Endodermal cell (in vitro differentiated cells): ENCODE results near the gene ALKBH5. TPM values are rescaled to one million over a fixed set of nuclear protein-coding genes. Genes with fewer than 3 reads are reported as not detected.

Experiments
- DNase-seq: peaks from one replicate; pipeline ENCODE4 v3.0.0-alpha.2; 2017
- H3K27ac ChIP-seq: 2 replicates; pipeline ENCODE4 v1.5.1; 2013; ENCODE audit warnings: mild to moderate bottlenecking, low read depth, low read length, moderate library complexity
- H3K27me3 ChIP-seq: 2 replicates; pipeline ENCODE4 v1.6.1; 2013; ENCODE audit warnings: mild to moderate bottlenecking, low read length, moderate library complexity; ENCODE audit not compliant: insufficient read depth, control insufficient read depth, poor library complexity, severe bottlenecking
- H3K36me3 ChIP-seq: 2 replicates; pipeline ENCODE4 v1.7.0; 2013; ENCODE audit warnings: mild to moderate bottlenecking, low read length, moderate library complexity; ENCODE audit not compliant: control insufficient read depth, insufficient read depth
- H3K4me1 ChIP-seq: one replicate; pipeline ENCODE4 v1.7.0; 2013; ENCODE audit warnings: low read length; ENCODE audit not compliant: control insufficient read depth, insufficient read depth
- H3K4me3 ChIP-seq: 2 replicates; pipeline ENCODE4 v1.5.1; 2013; ENCODE audit warnings: mild to moderate bottlenecking, low read length, moderate library complexity
- H3K9ac ChIP-seq: 2 replicates; pipeline ENCODE4 v1.6.1; 2013; ENCODE audit warnings: mild to moderate bottlenecking, low read length, moderate library complexity; ENCODE audit not compliant: poor library complexity, severe bottlenecking; ENCODE audit errors: extremely low read depth
- H3K9me3 ChIP-seq: 2 replicates; pipeline ENCODE4 v1.6.1; 2013; ENCODE audit warnings: mild to moderate bottlenecking, low read length, moderate library complexity; ENCODE audit not compliant: control insufficient read depth
- H3K27ac Mint-ChIP-seq: 2 replicates; pipeline ENCODE4 v1.8.0; 2020; ENCODE audit warnings: mixed read lengths
- H3K27me3 Mint-ChIP-seq: 2 replicates; pipeline ENCODE4 v1.8.0; 2021; ENCODE audit warnings: mild to moderate bottlenecking, mixed read lengths; ENCODE audit not compliant: insufficient read depth
- H3K36me3 Mint-ChIP-seq: 2 replicates; pipeline ENCODE4 v1.8.0; 2020; ENCODE audit warnings: low read depth, mixed read lengths
- H3K4me1 Mint-ChIP-seq: 2 replicates; pipeline ENCODE4 v1.8.0; 2020; ENCODE audit warnings: mixed read lengths
- H3K4me3 Mint-ChIP-seq: 2 replicates; pipeline ENCODE4 v1.8.0; 2020; ENCODE audit warnings: mild to moderate bottlenecking, moderate library complexity, mixed read lengths
- H3K9me3 Mint-ChIP-seq: 2 replicates; pipeline ENCODE4 v1.8.0; 2020; ENCODE audit warnings: mild to moderate bottlenecking, mixed read lengths
- WGBS, 2 experiments: methylation state at CpG; one replicate each; pipeline versions ENCODE4 v1.1.5 to v1.1.7; 2013; ENCODE audit warnings: missing lambda C conversion rate in 2 of 2, mixed read lengths in 1 of 2; ENCODE audit not compliant: insufficient coverage in 1 of 2, insufficient read length in 1 of 2; 5-methylcytosine and 5-hydroxymethylcytosine counted together
- total RNA-seq, 2 donors: library from RNA; stranded (reverse); fragmentation: NEBNext Ultra II Directional in 1 of 2; extraction: Animal tissue kit (Norgen Biotek cat#: 25700) in 1 of 2; gene quantifications; 2 replicates in 1 of 2; 3 replicates in 1 of 2; pipeline ENCODE4 v1.2.1, GENCODE V29; 2021
- TF ChIP-seq, protein P1 (sequence below): fragments of 200-600 bp; sonication (generic); conservative IDR thresholded peaks from 2 replicates; pipeline ENCODE4 v1.5.0; 2021; ENCODE audit warnings: antibody characterized with exemption, mild to moderate bottlenecking

ALKBH5 gene
- total RNA-seq, 2 donors from 2014 or later, result 64.1 to 80.9 TPM

DNA sequence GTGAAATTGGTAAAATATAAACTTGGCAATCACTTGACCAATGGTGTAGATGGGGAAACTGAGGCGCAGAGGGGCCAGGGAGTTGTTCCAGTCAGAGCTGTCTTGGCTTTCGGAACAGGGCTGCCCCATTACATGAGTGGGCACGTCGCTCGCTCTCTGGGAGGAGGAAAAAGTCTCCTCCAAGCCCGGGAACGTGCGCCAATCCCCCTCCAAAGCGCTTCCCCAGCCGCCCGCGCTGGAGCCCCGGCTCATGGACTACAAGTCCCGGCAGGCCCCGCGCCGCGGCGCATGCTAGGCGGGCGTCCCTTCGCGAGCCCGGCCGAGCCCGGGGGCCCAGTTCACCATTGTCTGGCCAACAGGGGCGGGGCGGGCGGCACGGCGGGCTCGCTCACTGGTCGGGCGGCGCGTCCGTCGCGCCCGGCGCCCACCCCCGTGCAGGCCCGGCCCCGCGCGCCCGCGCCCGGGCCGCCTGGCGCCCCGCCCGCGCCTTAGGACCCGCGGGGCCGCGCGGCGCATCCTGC lies 41.6 kb downstream of the ALKBH5 start, which contains the start of gene LLGL1:
LLGL1 (plus strand) TSS at position 515 of the 521 bp plus-strand sequence. CDS start 48 bp downstream, outside the sequence.
- Mint-ChIP-seq H3K9me3 (no peaks in the 10 kb centered on the region), H3K27ac (peak within 1 kb of the TSS; percentile 98), H3K27me3 (no peaks in the 10 kb centered on the region), H3K4me1 (peaks cover 22% of the 10 kb centered on the region), H3K36me3 (no peaks in the 10 kb centered on the region), H3K4me3 (peak within 1 kb of the TSS; percentile 95)
- H3K4me3 ChIP-seq, result peak within 1 kb of the TSS; percentile 97
- H3K27me3 ChIP-seq, result no peaks in the 10 kb centered on the region
- H3K36me3 ChIP-seq, result no peaks in the 10 kb centered on the region
- peak; percentile 100 for DNase-seq
- peak within 1 kb of the TSS; percentile 97 for H3K27ac ChIP-seq
- peaks cover 5% of the 10 kb centered on the region for H3K4me1 ChIP-seq
- no peaks in the 10 kb centered on the region for H3K9me3 ChIP-seq
- H3K9ac ChIP-seq, result peak within 1 kb of the TSS; percentile 74
- TF ChIP-seq, protein P1, sequence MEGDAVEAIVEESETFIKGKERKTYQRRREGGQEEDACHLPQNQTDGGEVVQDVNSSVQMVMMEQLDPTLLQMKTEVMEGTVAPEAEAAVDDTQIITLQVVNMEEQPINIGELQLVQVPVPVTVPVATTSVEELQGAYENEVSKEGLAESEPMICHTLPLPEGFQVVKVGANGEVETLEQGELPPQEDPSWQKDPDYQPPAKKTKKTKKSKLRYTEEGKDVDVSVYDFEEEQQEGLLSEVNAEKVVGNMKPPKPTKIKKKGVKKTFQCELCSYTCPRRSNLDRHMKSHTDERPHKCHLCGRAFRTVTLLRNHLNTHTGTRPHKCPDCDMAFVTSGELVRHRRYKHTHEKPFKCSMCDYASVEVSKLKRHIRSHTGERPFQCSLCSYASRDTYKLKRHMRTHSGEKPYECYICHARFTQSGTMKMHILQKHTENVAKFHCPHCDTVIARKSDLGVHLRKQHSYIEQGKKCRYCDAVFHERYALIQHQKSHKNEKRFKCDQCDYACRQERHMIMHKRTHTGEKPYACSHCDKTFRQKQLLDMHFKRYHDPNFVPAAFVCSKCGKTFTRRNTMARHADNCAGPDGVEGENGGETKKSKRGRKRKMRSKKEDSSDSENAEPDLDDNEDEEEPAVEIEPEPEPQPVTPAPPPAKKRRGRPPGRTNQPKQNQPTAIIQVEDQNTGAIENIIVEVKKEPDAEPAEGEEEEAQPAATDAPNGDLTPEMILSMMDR, result no peak
- 0 to 1% methylated on average over 19 to 60 of the region's 60 CpGs for WGBS, 2 experiments

DNA sequence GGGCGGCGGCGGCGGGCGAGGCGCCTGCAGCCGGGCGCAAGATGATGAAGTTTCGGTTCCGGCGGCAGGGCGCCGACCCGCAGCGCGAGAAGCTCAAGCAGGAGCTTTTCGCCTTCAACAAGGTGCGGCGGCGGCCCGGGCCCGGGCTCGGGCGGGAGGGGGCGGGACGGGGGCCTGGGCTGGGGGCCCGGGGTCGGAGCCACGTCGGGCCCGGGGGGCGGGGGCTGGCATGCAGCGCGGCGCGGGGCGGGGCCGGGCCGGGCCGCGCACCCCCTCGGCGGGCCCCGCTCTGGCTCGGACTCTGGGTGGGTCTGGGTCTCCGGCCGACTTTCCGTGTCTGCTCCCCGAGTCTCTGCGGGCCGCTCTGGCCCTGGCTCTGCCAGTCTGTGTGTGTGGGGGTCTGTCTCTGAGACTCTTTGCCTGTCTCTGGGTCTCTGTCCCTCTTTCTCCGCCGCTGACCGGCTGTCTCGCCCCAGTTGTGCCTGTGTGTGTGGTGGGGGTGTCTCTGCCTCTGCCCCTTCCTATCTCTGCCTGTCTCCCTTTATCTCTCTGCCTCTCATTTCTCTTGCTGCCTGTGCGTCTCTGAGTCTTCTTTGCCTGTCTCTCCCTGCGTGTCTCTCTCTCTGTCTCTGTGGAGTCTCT lies 42.1 kb downstream of the ALKBH5 start:
- H3K27ac ChIP-seq, result no peak overlapping the region
- peak overlapping the region; percentile 74 for H3K9ac ChIP-seq
- DNase-seq, result no peak
- no peaks in the 10 kb centered on the region for H3K36me3 ChIP-seq
- no peaks in the 10 kb centered on the region for H3K9me3 Mint-ChIP-seq
- 0% methylated on average over 2 to 51 of the region's 57 CpGs for WGBS, 2 experiments
- H3K27ac Mint-ChIP-seq, result peak overlapping the region; percentile 94
- H3K27me3 ChIP-seq, result no peaks in the 10 kb centered on the region
- H3K4me3 ChIP-seq, result peak overlapping the region; percentile 97
- H3K36me3 Mint-ChIP-seq, result no peaks in the 10 kb centered on the region
- H3K4me3 Mint-ChIP-seq, result peak overlapping the region; percentile 95
- TF ChIP-seq, protein P1, result no peak
- no peaks in the 10 kb centered on the region for H3K9me3 ChIP-seq
- H3K4me1 Mint-ChIP-seq, result peaks cover 22% of the 10 kb centered on the region
- no peaks in the 10 kb centered on the region for H3K27me3 Mint-ChIP-seq
- peaks cover 5% of the 10 kb centered on the region for H3K4me1 ChIP-seq

DNA sequence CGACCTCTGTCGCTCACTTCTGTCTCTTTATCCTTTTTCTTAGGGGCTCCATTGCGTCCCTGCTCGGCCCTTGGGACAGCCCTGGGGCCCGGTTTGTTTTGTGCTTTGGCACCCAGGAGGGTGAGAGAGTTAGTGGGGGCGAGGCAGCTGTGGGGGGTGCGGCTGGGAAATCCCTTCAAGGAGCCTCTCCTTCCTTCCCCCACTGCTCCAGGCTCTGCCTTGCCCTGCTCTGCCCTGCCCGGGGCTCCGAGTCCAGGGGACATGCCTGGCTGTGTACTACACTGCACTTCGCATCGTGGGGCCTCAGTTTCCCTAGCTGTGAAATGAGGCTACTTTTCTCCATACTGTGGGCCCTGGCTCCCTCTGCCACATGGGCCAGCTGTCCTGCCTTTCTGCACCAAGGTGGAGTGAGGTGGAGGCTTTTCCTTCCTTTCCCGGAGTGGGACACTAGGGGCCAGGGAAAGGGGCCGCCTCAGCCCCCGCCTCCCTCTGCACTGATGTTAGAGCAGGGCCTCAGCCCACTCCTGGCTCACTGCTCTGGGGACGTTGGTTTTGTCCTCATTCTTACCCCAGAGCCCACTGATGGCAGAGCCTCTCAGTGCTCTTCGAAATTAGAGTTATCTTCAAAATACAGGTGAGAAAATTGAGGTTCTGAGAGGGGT lies 42.8 kb downstream of the ALKBH5 start:
- no peak for DNase-seq
- peaks cover 2% of the 10 kb centered on the region for H3K36me3 Mint-ChIP-seq
- H3K27ac Mint-ChIP-seq, result peak overlapping the region; percentile 94
- peaks cover 22% of the 10 kb centered on the region for H3K4me1 Mint-ChIP-seq
- Histone ChIP-seq H3K27me3 (no peaks in the 10 kb centered on the region), H3K9me3 (no peaks in the 10 kb centered on the region), H3K36me3 (peaks cover 3% of the 10 kb centered on the region), H3K4me3 (peak overlapping the region; percentile 97), H3K9ac (peak overlapping the region; percentile 74), H3K27ac (no peak overlapping the region), H3K4me1 (peaks cover 5% of the 10 kb centered on the region)
- H3K4me3 Mint-ChIP-seq, result peak overlapping the region; percentile 95
- TF ChIP-seq, protein P1, result no peak
- H3K27me3 Mint-ChIP-seq, result no peaks in the 10 kb centered on the region
- H3K9me3 Mint-ChIP-seq, result no peaks in the 10 kb centered on the region
- 29 to 36% methylated on average over 7 to 16 of the region's 16 CpGs for WGBS, 2 experiments
